Activated T-cell treated with anti-CD3 and anti-CD28 coated beads, Interleukin-2, amount 50 U/mL, for 1 hour (primary cell): ENCODE data around the gene EML4.
"Not testable (repeated sequence)": the region's sequence is repeated elsewhere in the genome, so short reads cannot be mapped to it uniquely, and the experiment has no call there.

ENCODE experiments used
- DNase-seq: peaks from one replicate; pipeline ENCODE4 v3.0.0-alpha.2; 2020

EML4 gene

GRCh38 chr2:42267530-42267929 lies 98.4 kb downstream of the EML4 start:
- DNase-seq, result no peak

GRCh38 chr2:42268528-42269151 lies 99.5 kb downstream of the EML4 start:
- DNase-seq, result no peak

GRCh38 chr2:42270757-42271156 lies 101.6 kb downstream of the EML4 start:
- no peak for DNase-seq

- not testable (repeated sequence) for DNase-seq
These were observed 102.1 kb downstream of the EML4 start for GRCh38 chr2:42271246-42271645.

GRCh38 chr2:42274863-42275262 lies 105.7 kb downstream of the EML4 start:
- DNase-seq, result no peak

- no peak for DNase-seq
These were observed 112.4 kb downstream of the EML4 start for GRCh38 chr2:42281416-42282081.

GRCh38 chr2:42284019-42284418 lies 114.9 kb downstream of the EML4 start:
- no peak for DNase-seq

GRCh38 chr2:42286268-42286946 lies 117.3 kb downstream of the EML4 start:
- no peak for DNase-seq

- DNase-seq, result no peak
These were observed 119.7 kb downstream of the EML4 start for GRCh38 chr2:42288811-42289210.

GRCh38 chr2:42289222-42289621 lies 120.1 kb downstream of the EML4 start:
- no peak for DNase-seq

GRCh38 chr2:42290005-42290404 lies 120.9 kb downstream of the EML4 start:
- no peak for DNase-seq

- DNase-seq, result no peak
These were observed 123.9 kb downstream of the EML4 start for GRCh38 chr2:42293019-42293418.

GRCh38 chr2:42296226-42296625 lies 127.1 kb downstream of the EML4 start:
- DNase-seq, result no peak

- no peak for DNase-seq
These were observed 128.3 kb downstream of the EML4 start for GRCh38 chr2:42297322-42297936.

- DNase-seq, result no peak
These were observed 129.0 kb downstream of the EML4 start for GRCh38 chr2:42298132-42298531.

- no peak for DNase-seq
These were observed 130.0 kb downstream of the EML4 start for GRCh38 chr2:42298996-42299754.

- DNase-seq, result no peak
These were observed 131.4 kb downstream of the EML4 start for GRCh38 chr2:42300527-42300926.

- no peak for DNase-seq
These were observed 134.1 kb downstream of the EML4 start for GRCh38 chr2:42303252-42303651.

GRCh38 chr2:42304059-42304713 lies 135.0 kb downstream of the EML4 start:
- no peak for DNase-seq

GRCh38 chr2:42307180-42307579 lies 138.0 kb downstream of the EML4 start:
- no peak for DNase-seq

- DNase-seq, result no peak
These were observed 140.2 kb downstream of the EML4 start for GRCh38 chr2:42309366-42309765.

GRCh38 chr2:42310007-42310515 lies 140.9 kb downstream of the EML4 start:
- no peak for DNase-seq
